ENCODE results near the gene PLXNA1.

DNA sequence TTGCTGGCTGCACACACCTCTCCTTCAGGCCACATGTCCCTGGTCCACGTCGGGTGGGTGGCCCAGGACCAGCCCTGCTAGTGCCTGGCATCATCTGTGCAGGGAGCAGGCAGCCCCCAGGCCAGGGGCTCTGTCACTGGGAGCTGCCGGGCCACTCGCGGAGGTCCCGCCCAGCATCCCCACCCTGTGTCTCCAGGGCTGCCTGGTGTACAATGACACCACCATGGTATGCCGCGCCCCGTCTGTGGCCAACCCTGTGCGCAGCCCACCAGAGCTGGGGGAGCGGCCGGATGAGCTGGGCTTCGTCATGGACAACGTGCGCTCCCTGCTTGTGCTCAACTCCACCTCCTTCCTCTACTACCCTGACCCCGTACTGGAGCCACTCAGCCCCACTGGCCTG lies 34.3 kb downstream of the PLXNA1 start:
- TF ChIP-seq, protein P1, sequence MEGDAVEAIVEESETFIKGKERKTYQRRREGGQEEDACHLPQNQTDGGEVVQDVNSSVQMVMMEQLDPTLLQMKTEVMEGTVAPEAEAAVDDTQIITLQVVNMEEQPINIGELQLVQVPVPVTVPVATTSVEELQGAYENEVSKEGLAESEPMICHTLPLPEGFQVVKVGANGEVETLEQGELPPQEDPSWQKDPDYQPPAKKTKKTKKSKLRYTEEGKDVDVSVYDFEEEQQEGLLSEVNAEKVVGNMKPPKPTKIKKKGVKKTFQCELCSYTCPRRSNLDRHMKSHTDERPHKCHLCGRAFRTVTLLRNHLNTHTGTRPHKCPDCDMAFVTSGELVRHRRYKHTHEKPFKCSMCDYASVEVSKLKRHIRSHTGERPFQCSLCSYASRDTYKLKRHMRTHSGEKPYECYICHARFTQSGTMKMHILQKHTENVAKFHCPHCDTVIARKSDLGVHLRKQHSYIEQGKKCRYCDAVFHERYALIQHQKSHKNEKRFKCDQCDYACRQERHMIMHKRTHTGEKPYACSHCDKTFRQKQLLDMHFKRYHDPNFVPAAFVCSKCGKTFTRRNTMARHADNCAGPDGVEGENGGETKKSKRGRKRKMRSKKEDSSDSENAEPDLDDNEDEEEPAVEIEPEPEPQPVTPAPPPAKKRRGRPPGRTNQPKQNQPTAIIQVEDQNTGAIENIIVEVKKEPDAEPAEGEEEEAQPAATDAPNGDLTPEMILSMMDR (IDR thresholded peaks at IDR 0.05; ENCODE audit: insufficient read depth, low read length), result no peak
- TF ChIP-seq, protein P2, sequence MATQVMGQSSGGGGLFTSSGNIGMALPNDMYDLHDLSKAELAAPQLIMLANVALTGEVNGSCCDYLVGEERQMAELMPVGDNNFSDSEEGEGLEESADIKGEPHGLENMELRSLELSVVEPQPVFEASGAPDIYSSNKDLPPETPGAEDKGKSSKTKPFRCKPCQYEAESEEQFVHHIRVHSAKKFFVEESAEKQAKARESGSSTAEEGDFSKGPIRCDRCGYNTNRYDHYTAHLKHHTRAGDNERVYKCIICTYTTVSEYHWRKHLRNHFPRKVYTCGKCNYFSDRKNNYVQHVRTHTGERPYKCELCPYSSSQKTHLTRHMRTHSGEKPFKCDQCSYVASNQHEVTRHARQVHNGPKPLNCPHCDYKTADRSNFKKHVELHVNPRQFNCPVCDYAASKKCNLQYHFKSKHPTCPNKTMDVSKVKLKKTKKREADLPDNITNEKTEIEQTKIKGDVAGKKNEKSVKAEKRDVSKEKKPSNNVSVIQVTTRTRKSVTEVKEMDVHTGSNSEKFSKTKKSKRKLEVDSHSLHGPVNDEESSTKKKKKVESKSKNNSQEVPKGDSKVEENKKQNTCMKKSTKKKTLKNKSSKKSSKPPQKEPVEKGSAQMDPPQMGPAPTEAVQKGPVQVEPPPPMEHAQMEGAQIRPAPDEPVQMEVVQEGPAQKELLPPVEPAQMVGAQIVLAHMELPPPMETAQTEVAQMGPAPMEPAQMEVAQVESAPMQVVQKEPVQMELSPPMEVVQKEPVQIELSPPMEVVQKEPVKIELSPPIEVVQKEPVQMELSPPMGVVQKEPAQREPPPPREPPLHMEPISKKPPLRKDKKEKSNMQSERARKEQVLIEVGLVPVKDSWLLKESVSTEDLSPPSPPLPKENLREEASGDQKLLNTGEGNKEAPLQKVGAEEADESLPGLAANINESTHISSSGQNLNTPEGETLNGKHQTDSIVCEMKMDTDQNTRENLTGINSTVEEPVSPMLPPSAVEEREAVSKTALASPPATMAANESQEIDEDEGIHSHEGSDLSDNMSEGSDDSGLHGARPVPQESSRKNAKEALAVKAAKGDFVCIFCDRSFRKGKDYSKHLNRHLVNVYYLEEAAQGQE (IDR thresholded peaks at IDR 0.05; ENCODE audit: insufficient replicate concordance, low read depth), result no peak
- TF ChIP-seq POLR2AphosphoS5 (IDR thresholded peaks at IDR 0.05; ENCODE audit: low read depth) (no peak), SPI1 (IDR thresholded peaks at IDR 0.05; ENCODE audit: borderline replicate concordance, low read depth) (no peak), GABPA (IDR thresholded peaks at IDR 0.05; ENCODE audit: low read depth) (no peak)

Measured in HL-60 (cell line).